HepG2 (cell line): ENCODE measurements around the gene CSK.

Experiments used
- EZH2 ChIP-seq: conservative IDR thresholded peaks from 2 replicates; pipeline ENCODE4 v1.6.1; 2012; ENCODE audit warnings: mild to moderate bottlenecking, low read depth, low read length, moderate library complexity
- KDM5A ChIP-seq: fragments of 200-600 bp; sonication (generic); IDR thresholded peaks from 2 replicates; pipeline ENCODE4 v1.7.0; 2018; ENCODE audit warnings: antibody characterized with exemption, mild to moderate bottlenecking, low read length, borderline replicate concordance
- NCOR1 ChIP-seq: fragments of 200-600 bp; sonication (generic); IDR thresholded peaks from 2 replicates; pipeline ENCODE4 v1.7.0; 2017; ENCODE audit warnings: antibody characterized with exemption, low read length, borderline replicate concordance
- PHF5A ChIP-seq: IDR thresholded peaks from one replicate; pipeline ENCODE4 v1.6.1; 2018; ENCODE audit warnings: low read depth, missing genetic modification reagents; ENCODE audit not compliant: unreplicated experiment
- RAD21 ChIP-seq: fragments of 450-650 bp; formaldehyde crosslinking; IDR thresholded peaks from 2 replicates; pipeline ENCODE4 v1.5.0; 2020; ENCODE audit warnings: mild to moderate bottlenecking
- RXRB ChIP-seq: IDR thresholded peaks from 2 replicates; pipeline ENCODE4 v1.6.1; 2016; ENCODE audit warnings: borderline replicate concordance, missing genetic modification reagents, missing compliant biosample characterization
- SP4 ChIP-seq: sonication (generic); formaldehyde crosslinking; IDR thresholded peaks from 2 replicates; pipeline ENCODE4 v1.8.1; 2023; ENCODE audit warnings: mild to moderate bottlenecking, missing genetic modification reagents
- ZBTB7A ChIP-seq: sonication (generic); formaldehyde crosslinking; IDR thresholded peaks from 2 replicates; pipeline ENCODE4 v1.8.0; 2022; ENCODE audit warnings: mild to moderate bottlenecking, missing genetic modification reagents
- ZSCAN12 ChIP-seq: sonication (generic); formaldehyde crosslinking; IDR thresholded peaks from 2 replicates; pipeline ENCODE4 v1.9.0; 2021; ENCODE audit warnings: mild to moderate bottlenecking, missing genetic modification reagents
- TF ChIP-seq, protein P1 (sequence below): sonication (generic); formaldehyde crosslinking; IDR thresholded peaks from 2 replicates; pipeline ENCODE4 v1.5.0; 2020; ENCODE audit warnings: missing genetic modification reagents
- TF ChIP-seq, protein P2 (sequence below): IDR thresholded peaks from 2 replicates; pipeline ENCODE4 v1.6.1; 2016; ENCODE audit warnings: missing biosample characterization, missing genetic modification reagents, low read depth

DNA sequence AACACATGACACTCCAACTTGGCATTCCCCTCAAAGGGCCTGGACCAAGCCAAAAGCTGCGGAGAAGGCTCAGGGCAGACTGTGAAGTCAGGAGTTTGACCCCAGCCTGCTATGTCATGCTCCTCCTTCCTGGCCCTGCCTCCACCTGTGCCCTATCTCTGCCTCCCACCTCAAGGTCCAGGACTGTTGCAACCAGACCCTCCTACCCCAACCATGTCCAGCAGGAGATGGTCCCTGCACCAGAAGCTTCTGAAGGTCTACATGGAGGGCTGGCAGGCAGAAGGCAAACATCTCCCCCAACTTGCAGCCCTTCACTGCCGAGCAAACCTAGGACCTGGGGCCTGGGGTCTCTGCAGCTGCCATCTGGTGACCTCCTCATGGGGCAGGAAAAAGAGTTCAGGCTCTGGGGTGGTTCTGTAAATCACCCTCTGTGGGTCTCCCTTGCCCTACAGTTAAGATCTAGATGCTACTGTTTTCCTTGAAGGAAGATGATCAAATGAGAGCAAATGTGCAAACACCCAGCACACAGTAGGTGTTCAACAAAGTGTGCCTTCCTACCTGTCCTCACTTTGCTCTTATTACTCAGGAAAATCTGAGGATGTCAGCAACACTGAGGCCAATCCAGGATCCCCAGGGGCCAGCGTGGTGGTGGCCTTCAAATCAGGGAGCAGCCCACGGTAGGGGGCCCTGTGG, 11.5 kb upstream of the CSK start:
- TF ChIP-seq ZBTB7A (CRISPR knock-in tag) (no peak), RXRB (CRISPR knock-in tag) (no peak), SP4 (CRISPR knock-in tag) (no peak), NCOR1 (no peak), KDM5A (no peak), ZSCAN12 (CRISPR knock-in tag) (no peak), PHF5A (CRISPR knock-in tag) (no peak), RAD21 (CRISPR knock-in tag) (no peak), EZH2 (no peak)
- TF ChIP-seq, protein P1, sequence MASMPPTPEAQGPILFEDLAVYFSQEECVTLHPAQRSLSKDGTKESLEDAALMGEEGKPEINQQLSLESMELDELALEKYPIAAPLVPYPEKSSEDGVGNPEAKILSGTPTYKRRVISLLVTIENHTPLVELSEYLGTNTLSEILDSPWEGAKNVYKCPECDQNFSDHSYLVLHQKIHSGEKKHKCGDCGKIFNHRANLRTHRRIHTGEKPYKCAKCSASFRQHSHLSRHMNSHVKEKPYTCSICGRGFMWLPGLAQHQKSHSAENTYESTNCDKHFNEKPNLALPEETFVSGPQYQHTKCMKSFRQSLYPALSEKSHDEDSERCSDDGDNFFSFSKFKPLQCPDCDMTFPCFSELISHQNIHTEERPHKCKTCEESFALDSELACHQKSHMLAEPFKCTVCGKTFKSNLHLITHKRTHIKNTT (CRISPR knock-in tag), result no peak
- TF ChIP-seq, protein P2, sequence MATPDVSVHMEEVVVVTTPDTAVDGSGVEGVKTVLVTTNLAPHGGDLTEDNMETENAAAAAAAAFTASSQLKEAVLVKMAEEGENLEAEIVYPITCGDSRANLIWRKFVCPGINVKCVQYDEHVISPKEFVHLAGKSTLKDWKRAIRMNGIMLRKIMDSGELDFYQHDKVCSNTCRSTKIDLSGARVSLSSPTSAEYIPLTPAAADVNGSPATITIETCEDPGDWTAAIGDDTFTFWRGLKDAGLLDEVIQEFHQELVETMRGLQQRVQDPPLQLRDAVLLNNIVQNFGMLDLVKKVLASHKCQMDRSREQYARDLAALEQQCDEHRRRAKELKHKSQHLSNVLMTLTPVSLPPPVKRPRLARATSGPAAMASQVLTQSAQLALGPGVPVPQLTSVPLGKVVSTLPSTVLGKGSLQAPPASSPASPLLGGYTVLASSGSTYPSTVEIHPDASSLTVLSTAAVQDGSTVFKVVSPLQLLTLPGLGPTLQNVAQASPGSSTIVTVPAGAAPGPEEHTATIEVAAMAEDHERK (CRISPR knock-in tag), result no peak
